ENCODE data around the gene DHRS7B. TPM values are rescaled to one million over a fixed set of nuclear protein-coding genes. Genes with fewer than 3 reads are reported as not detected.

DHRS7B gene
- total and polyA plus RNA-seq, 9 of the 15 experiments (the other 6 are each of a cell fraction or from before 2014, with no cell fraction given): 8.0 to 30.7 (median 14.8) TPM

DNA sequence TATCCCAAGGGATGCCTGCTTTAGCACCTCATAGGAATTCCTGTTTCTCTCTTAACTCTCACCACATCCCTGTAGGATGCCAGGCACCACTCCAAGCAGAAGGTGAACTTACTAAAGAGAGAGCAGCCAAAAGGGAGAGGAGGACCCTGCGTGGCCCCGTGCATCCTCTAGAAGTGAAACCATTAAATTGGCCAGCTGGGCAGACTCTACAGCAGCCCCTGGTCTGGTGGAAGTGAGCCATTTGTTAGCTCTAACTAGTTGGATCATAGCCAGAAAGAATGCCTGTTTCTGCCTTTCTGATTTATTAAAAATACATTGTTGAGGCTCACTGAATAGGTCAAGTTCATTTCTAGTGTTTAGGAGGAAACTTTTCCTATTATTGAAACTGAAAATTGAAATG is 64.9 kb downstream of the DHRS7B start:
- ChIA-PET CTCF (ENCODE audit: low intra/inter-chr PET ratio) (no interaction called here), POLR2A (interaction anchor here (0.6 kb wide), 1 partner anchor 24 kb away, joined by 3 read pairs; no protein-coding TSS in a partner anchor)
- Histone ChIP-seq H3K4me1 (replicated peaks in 1 of 2; ENCODE audit: control insufficient read depth in 2 of 2, insufficient read depth in 2 of 2, low read length in 2 of 2) (no peaks in the 10 kb centered on the region), H3K27ac (ENCODE audit: extremely low read depth, low read depth, low read length) (no peak overlapping the region), H3K9me1 (ENCODE audit: control insufficient read depth, insufficient read depth, low read length) (no peaks in the 10 kb centered on the region), H2AFZ (ENCODE audit: low read depth, low read length) (no peak overlapping the region), H4K20me1 (replicated peaks; ENCODE audit: control insufficient read depth, insufficient read depth, low read length) (no peaks in the 10 kb centered on the region), H3K9ac (ENCODE audit: insufficient read depth in 1 of 2, low read depth in 2 of 2, low read length in 2 of 2) (no peak overlapping the region), H3K9me3 (replicated peaks; ENCODE audit: control insufficient read depth, insufficient read depth, low read depth, low read length) (no peaks in the 10 kb centered on the region), H3K79me2 (ENCODE audit: control insufficient read depth, insufficient read depth, low read length) (no peaks in the 10 kb centered on the region), H3K4me2 (ENCODE audit: insufficient read depth, low read length) (no peak overlapping the region), H3K27me3 (ENCODE audit: control insufficient read depth in 2 of 2, insufficient read depth in 2 of 2, low read length in 2 of 2) (no peaks in the 10 kb centered on the region), H3K4me3 (no peak overlapping the region), H3K36me3 (ENCODE audit: control insufficient read depth, insufficient read depth, low read length) (peaks cover 1% of the 10 kb centered on the region; the same call in 1 of the 3 replicates)
- intact Hi-C loops (cut with micrococcal nuclease): no loop called here
- ATAC-seq (no peak), DNase-seq (ENCODE audit: extremely low read depth in 1 of 4, low spot score in 3 of 4) (no peak), FAIRE-seq (no peak)
- in situ Hi-C loops (cut with MboI): no loop called here
- 100% methylated on average over 1 of the region's 2 CpGs for WGBS (ENCODE audit: insufficient coverage, low coverage, missing lambda C conversion rate)
- BruUV-seq (replicated peaks): no TSS peak
- TF ChIP-seq CC2D1A (IDR thresholded peaks at IDR 0.05) (no peak), ELF1 (tag; IDR thresholded peaks at IDR 0.05) (no peak), ZNF445 (CRISPR knock-in tag; IDR thresholded peaks at IDR 0.05; ENCODE audit: low read depth) (no peak), TGIF2 (CRISPR knock-in tag; IDR thresholded peaks at IDR 0.05) (no peak), SNIP1 (IDR thresholded peaks at IDR 0.05; ENCODE audit: low read depth) (no peak), PYGO2 (tag; IDR thresholded peaks at IDR 0.05) (no peak), ZKSCAN3 (CRISPR knock-in tag; IDR thresholded peaks at IDR 0.05) (no peak), POLR2A (conservative IDR thresholded peaks at IDR 0.05) (no peak), PTRF (tag; IDR thresholded peaks at IDR 0.05) (no peak), HMGN3 (IDR thresholded peaks at IDR 0.05; ENCODE audit: borderline replicate concordance, extremely low read depth, insufficient read length, low read depth, low read length) (no peak), ATF3 (IDR thresholded peaks at IDR 0.05) (no peak), ATF3 (CRISPR knock-in tag; conservative IDR thresholded peaks at IDR 0.05) (no peak), THRA (IDR thresholded peaks at IDR 0.05) (no peak), ZNF143 (CRISPR knock-in tag; IDR thresholded peaks at IDR 0.05) (no peak), ZFP30 (CRISPR knock-in tag; IDR thresholded peaks at IDR 0.05; ENCODE audit: borderline replicate concordance) (no peak), ZNF398 (CRISPR knock-in tag; IDR thresholded peaks at IDR 0.05) (no peak), HSF4 (CRISPR knock-in tag; IDR thresholded peaks at IDR 0.05; ENCODE audit: borderline replicate concordance) (no peak)
- TF ChIP-seq, protein P1, sequence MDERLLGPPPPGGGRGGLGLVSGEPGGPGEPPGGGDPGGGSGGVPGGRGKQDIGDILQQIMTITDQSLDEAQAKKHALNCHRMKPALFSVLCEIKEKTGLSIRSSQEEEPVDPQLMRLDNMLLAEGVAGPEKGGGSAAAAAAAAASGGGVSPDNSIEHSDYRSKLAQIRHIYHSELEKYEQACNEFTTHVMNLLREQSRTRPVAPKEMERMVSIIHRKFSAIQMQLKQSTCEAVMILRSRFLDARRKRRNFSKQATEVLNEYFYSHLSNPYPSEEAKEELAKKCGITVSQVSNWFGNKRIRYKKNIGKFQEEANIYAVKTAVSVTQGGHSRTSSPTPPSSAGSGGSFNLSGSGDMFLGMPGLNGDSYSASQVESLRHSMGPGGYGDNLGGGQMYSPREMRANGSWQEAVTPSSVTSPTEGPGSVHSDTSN (CRISPR knock-in tag; IDR thresholded peaks at IDR 0.05; ENCODE audit: low read depth): no peak
- TF ChIP-seq, protein P1 (tag; conservative IDR thresholded peaks at IDR 0.05; ENCODE audit: low read depth): no peak
